Measurements from ENCODE around the gene WFS1. TPM values are rescaled to one million over a fixed set of nuclear protein-coding genes. Genes with fewer than 3 reads are reported as not detected.

Gene WFS1
- polyA plus RNA-seq, 10 donors, result 16.0 to 25.7 (median 19.7) TPM

DNA sequence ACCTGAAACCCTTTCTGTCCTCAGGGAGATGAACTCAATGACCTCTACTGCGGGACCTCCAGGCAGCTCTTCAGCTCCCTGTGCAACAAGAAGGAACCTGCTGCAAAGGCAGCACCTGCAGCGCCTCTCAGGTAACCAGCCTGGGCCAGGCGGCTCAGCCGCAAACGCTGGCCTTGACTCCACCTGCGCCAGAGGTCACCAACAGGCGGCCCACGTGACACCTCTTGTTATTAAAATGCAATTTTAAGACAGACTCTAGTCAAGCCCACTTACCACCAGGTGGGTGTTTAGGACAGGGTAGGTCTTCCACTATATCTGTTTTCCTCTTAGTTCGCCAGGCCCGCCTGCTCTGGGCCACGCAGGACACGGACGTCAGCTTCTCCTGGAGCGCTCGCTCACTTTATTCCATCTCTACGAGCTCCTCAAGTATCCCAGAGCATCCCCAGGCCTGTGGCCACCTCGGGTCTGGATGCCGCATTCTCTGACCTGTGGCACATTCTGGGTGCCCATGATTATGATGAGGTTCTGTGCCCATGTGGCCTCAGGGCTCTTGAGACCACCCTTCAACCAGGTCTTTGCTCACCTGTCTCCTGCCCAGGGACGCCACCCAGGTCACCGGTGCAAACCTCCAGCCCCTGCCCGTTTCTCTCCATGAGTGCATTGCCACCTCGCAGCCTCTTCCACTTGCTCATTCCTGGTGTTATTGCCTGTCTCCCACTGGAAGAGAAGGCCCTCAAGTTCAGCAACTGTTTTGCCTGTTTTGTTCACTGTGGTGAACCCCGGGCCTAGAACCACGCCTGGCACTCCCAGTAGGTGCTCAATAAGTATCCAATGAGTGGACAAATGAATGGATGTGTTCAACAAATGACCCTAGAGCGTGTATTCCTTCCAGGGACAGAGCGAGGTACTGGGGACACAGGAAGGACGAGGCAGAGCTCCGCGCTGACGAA is 36.5 kb upstream of the WFS1 start:
- no peak for DNase-seq

DNA sequence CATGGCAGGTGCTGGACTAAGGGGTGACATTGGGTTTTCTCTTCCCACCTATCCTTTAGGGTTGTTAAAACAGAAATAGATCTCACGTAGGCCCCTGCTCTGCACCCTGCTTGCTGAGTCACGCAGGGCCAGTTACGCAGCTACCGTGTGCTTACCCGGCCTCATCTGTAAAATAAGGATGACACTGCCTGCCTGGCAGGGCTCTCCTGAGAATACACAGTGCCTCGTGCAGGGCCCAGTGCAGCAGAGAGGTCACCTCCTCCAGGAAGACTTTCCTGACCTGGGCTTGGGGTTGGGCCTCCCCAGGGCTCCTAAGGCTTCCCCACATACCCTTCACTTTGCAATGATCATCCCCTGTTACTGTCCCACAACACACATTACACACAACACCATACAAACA is 35.7 kb upstream of the WFS1 start:
- no peak for DNase-seq

DNA sequence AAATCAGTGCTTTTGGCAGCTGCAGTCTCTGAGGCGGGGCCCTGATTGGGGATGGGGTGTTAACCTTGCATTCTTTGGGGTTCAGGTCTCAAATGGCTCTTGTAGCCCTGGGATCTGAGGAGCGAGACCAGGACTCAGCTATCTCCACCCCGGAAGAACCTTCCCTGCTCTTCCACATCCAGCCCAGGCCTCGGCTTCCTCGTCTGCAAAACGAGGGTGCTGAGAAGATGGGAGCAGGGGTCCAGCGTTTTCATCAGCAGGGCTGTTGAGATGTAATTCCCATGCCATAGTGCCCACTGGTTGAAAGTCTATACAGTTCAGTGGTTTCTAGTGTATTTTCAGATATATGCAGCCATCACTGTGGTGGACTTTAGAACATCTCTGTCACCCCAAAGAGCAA is 34.6 kb upstream of the WFS1 start:
- DNase-seq, result no peak

DNA sequence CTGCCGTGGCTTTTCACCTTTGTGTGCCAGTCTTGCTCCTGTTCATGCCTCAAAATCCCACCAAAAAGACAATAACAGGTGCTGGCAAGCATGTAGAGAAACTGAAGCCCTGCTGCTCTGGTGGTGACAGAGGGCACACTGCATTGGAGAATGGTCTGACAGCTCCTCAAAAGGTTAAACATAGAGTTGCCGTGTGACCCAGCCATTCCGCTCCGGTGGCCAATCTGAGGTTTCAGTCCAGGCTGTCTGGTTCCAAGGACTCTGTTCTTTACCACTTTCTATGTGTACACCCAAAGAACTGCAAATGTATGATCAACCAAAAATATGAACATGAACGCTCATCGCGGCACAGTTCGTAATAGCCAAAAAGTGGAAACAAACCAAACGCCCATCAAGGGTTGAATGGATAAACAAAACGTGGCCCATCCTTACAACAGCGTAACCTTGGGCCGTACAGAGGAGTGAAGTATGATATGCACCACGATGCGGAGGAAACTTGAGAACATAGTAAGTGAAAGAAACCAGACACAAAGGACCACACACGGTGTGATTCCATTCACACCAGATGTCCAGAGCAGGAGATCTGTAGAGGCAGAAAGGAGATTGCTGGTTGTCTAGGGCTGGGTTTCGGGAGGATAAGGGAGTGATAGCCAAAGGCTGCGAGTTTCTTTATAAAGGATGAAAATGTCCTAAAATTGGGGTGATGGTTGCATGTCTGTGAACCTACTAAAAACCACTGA is 33.6 kb upstream of the WFS1 start:
- no peak for DNase-seq

DNA sequence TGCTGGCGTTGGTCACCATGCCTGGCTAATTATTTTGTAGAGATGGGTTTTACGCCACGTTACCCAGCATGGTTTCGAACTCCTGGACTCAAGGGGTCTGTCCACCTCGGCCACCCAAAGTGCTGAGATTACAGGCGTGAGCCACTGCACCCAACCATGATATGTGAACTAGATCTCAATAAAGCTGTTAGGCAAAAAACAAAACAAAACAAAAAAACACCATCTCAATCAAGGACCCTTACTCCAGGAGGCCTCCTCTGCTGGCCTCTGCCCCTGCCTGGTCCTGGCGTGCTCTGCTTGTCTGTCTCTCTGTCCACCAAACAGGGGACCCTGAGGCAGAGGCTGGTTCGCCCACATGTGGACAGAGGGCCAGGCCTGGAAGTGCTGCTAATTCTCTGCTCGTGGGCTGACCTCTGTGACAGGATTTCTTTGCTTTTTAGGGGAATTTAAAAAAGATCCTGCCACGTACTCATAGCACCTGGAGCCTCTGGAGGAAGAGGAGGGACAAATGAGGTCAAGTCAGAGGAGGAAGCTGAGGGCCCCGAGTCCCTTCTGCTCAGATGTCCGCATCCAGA is 32.7 kb upstream of the WFS1 start:
- DNase-seq, result no peak

DNA sequence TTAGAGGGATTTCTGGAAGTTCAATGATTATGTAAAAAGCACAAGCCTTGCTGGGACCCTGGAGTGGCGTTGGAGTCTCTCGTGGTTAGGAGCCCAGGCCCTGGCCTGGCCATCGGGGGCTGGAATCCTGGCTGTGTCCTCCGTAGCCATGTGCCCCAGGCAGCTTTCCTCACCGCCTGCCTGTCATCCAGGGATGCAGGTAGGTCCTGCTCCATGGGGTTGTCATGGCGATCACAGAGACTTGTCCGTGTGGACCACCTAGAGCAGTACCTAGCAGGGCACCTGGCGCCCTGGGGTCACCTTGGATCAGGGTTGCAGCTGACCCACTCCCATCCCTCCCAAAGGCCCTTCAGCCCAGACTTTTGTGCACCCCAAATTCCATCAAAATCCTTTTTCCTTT is 30.2 kb upstream of the WFS1 start:
- DNase-seq, result no peak

DNA sequence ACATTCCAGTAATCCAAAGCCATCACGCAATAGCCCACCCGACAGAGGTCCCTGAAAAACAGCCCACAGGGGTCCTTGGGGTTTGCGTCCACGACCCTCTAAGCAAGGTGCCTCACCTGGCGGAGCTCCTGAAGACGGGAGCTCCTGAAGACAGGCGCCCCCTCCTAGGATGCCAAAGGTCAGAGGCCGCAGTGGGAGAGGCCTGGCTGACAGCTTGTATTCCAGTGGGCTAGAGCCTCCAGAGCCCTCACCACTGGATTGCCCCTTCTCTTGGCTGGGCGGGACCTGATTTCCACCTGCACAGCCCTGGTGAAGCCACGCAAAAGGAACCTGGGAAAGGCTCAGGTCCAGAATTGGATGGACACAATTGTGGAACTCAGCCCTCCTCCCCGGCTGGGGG is 29.7 kb upstream of the WFS1 start:
- no peak for DNase-seq

DNA sequence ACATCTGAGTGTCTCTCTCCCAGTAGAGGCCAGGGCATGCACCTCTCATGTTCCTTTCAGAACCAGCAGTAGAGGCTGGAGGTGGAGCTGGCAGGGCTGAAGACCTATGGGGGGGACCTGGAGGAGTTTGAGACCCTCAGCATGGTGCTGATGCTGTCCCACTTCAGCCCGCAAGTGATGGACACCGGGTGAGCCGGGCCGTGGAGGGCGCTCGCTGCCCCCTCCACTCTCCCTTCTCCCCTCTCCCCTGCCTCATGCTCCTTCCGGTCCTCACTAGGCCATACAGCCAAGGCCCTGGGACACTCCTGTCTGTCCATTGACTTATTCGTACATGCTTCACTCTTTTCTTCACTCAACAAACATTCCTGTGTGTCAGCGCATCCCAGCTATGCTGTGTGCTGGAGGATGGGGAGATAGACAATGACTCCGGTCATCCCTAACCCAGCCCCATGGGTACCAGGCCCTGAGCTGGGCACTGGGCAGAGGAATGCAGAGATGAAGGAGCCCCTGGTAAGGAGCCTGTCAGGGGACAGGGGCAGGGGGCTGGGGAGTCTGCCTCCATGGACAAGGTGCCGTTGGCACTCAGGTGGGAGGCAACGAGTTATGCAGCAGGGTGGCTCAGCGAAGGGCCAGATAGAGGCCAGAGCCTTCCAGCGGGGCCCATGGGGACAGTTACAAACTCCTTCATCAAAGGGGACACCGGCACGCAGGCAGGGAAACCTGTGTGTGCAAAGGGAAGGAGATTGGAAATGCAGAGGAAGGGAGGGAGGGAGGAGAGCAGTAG is 28.4 kb upstream of the WFS1 start:
- DNase-seq, result no peak

DNA sequence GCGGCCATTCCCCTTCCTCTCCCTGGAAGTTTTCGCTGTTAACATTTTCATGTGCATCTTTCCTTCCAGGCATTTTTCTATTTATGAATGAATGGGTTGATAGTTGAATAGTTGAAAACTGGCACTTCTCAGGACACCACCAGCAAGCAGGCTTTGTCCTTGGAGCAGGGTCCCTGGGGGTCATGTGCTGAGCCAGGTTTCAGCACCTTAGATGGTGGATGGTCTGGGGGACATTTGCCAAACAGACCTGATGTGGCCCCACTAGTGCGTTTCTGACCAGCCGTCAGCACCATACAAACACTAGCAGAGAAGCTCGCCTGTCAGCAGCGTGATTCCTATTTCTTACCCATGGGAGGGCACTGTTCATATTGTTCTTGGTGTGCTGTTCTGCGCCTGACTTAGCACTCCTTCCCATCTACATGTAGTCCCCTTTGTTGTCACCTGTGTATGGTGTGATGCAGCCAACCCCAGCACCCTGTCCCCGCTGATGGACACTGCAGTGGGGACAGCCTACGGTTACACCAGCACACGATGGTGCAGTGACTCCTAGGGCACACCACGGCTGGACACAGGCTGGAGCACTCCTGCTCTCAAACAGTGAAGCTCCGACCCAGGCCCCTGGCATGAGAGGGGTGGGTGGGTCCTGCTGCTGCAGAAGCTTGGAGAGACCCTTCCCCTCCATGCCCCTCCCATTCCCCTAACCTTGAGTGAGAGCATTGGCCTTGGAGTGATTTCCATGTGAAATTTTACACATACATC is 27.2 kb upstream of the WFS1 start:
- no peak for DNase-seq

DNA sequence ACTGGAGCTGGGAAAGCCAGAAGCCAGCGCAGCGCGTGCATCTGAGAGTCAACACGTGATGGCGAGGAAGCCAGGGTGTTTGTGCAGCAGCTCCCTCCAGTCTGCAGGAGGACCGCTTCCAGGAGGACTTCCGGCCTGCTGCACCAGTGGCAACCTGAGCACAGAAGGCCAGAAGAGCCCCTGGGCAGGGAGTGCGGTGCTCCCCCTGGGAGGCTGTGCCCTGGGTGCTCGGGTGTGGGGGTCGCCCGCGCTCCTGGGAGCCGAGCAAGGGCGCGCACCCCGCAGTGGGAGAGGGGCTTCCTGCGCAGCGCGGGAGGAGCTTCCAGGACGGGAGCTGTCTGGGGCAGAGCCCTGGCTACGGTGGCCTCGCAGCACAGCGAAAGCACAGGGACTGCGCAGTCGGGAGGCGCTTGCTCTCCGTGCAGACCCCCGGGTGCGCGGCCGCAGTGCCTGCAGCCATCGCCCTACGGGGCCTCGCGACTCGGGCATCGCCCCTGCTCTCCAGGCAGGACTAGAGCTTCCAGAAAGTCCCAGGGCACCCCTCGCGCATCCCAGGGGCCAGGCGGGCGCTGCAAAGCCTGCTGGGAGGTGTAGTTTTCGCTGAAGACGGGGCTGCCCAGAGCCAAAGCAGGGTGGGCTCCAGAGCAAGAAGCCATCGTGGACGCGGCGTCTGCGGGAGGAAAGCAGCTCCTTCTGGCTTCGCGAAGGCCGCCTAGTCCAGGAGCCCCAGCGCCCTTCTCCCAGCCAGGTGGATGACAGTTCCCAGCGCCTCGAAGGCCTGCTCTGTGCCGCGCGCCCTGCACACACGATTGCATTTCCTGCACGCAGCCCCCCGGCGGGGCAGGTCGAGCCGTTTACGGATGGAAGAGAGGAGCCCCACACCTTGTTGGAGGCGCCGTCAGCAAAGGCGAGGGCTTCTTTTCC is 24.1 kb upstream of the WFS1 start:
- peak in 1 of 3 donors; percentile 36 for DNase-seq

DNA sequence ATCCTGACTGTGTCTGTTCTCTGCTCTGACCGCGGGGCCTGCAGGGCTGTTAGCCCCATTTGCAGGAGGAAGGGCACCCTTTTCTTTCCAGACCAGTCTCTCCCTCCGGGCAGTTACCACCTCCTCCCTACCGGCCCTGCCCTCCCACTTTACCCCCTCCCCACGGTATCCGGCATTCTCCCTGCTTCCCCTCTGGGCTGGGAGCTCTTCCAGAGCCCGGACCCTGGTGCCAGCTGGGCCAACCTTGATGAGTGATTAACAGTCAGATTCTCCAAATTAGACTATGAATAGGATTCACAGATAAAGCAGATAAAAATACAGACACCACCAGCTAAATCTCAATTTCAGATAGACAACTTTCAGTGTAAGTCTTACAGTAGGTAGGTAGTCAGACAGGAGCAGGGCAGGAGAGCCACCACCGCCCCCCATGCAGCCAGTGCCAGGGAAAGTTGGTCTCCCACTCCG is 23.4 kb upstream of the WFS1 start:
- no peak for DNase-seq

DNA sequence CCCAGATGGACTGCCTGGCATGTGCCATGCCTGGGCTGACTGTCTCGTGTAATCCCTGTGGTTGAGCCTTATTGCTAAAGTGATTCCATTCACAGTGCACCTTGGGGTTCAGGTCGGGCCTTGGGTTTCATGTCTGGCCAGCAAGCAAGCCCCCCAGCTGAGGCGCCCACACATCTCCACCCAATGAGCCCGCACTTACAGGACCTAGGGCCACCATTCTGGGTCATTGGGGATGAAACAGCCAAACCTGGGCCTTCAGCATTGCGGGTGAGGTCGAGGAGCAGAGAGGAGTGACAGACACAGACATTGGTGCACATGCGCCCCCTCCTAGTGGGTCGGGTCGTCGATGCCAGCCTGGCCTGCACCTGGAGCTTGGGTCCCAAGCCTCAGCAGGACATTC is 21.3 kb upstream of the WFS1 start:
- no peak for DNase-seq

DNA sequence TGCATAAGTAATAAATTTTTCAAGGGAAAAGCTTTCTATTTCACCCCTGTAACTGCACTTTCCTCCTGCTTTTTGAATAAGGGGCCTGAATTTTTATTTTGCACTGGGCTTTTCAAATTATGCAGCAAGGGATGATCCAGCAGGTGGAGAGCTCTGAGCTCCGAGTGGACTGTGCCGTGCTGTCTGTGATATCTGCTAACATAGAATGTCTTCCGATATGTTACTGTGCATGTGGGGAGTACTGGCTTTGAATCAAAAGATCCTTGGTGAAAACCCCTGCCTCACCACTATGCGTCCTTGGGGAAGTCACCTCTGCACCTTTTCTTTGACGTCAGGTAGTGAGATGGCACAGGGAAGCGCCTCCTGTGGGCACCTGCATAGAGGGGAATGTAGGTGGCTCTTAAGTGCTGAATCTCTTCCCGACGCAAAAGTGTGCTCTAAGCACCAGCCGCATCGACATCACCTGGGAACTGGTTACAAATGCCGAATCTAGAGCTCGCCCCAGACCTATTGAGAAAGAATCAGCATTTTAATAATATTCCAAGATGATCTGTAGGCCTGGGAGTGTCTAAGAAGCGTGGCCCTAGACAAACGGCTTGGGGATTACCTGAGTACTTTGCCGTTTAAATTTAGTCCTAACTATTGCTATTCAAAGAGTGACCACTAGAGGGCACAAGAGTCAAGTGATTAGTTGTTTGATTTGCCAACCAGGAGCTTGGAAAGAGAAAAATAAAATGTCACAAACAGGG is 19.2 kb upstream of the WFS1 start:
- peak; percentile 56 to 72 (median 70) for DNase-seq

DNA sequence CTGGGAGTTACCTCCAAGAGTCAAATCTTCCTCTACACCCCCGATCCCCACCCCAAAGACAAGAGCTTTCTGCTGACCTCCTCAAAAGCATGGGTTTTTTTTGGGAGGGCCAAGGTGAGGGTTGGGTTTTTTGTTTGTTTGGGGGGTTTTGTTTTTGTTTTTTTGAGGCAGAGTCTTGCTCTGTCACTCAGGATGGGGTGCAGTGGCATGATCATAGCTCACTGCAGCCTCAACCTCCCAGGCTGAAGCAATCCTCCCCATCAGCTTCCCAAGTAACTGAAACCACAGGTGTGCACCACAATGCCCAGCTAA is 18.7 kb upstream of the WFS1 start:
- no peak for DNase-seq

DNA sequence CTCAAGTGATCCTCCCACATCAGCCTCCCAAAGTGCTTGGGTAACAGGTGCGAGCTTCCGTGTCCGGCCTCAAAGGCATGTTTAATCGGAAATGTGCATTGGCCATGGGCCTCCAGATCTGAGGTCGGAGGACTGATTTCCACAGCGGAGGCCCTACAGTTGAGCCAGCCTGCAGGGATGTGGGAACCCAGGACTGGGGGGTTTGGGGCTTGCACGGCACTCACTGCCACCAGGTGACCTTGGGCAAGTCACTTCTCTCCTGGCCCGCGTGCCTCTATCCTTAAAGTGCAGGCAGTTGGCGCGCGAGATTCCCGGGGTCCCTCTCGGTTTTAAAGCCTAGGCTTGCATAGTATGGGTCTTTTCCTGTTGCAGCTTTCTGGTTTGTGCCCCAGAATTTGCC is 18.3 kb upstream of the WFS1 start:
- no peak for DNase-seq

DNA sequence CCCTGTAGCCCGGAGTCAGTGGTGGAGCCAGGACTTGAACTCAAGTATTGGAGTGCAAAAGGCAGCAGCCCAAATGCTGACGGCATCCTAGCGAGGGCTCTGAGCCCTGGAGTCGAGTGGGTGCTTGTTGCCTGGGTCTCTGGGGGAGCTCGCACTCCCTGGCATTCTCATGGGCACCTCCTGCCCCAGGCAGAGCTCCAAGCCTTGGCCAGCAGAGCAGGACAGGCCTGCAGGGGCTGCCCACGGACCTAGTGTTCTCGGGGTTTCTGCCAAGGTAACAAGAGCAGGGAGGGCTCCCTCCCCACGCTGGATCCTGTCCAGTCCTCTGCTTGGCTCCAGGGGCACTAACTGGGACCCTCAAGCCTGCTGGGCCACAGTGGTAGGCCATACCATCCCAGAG is 17.6 kb upstream of the WFS1 start:
- no peak for DNase-seq

DNA sequence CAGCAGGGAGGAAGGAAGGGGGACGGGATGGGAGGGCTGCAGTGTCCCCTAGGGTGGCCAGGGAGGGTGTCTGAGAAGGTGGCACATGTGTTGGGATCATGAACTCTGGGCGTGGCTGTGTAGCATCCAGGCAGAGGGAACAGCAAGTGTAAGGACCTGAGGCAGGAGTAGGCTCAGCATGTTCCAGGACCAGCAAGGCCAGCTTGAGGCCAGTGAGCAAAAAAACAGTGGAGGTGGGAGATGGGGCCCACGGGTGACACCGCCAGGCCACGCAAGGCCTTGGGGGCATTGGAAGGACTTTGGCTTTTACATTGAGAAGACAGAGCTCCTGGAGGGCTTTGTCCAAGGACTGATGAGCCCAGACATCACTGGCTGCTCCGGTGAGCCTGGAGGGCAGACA is 16.5 kb upstream of the WFS1 start:
- no peak for DNase-seq

DNA sequence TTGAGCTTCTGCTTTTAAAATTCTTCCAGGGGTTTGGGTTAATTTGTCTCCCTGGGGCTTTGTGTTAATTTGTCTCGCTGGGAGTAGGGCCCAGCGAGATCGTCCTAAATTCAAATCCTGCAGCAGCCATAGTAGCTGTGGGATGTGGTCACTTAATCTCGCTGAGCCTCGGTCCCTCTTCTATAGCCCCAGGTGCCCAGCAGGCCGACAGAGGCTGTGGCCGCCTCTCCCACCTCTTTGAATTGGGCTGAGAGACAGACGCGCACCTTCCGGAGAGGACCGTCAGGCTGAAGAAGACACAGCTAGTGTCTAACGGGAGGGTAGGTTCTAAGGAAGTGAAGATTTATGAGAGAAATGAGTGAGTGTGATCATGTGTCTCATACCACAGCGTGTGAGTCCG is 15.7 kb upstream of the WFS1 start:
- DNase-seq, result no peak

DNA sequence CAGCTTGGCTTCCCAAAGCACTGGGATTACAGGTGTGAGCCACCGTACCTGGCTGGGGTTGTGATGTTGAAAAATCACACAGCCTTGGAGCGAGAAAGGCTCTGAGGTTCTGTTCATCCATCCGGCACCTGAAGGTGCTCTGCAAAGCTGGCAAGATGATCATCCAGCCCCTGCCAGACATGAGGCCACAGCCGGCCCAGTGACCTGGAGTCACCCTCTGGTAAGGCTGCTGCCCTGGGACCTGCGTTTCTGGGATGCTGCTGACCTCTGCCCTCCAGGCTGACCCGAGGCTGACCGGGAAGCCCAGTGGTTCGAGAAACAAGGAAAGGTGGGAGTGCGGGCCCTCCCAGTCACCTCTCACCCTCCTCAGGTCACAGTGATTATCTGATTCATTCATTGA is 13.5 kb upstream of the WFS1 start:
- no peak for DNase-seq
